Stimulated activated CD4-positive, alpha-beta T cell treated with anti-CD3 and anti-CD28 coated beads, Interleukin-4, amount 100 ng/mL, for 48 hours (primary cell): ENCODE results near the gene PUM1.
A peak's percentile ranks its signal among the peaks of the same experiment; 100 is the strongest.

ENCODE experiments used
- DNase-seq, 2 donors: peaks; one replicate each; pipeline ENCODE4 v3.0.0-alpha.2; 2020; ENCODE audit warnings: low read depth in 2 of 2

The PUM1 gene

GRCh38 chr1:31031330-31032143 lies 34.0 kb downstream of the PUM1 start:
- no peak for DNase-seq

- no peak for DNase-seq
Observed at GRCh38 chr1:31029026-31029425, 36.5 kb downstream of the PUM1 start.

- DNase-seq: no peak
Observed at GRCh38 chr1:31027693-31028526, 37.6 kb downstream of the PUM1 start.

GRCh38 chr1:31022259-31022658 lies 43.3 kb downstream of the PUM1 start:
- DNase-seq: no peak

- DNase-seq: no peak
Observed at GRCh38 chr1:31020007-31020790, 45.3 kb downstream of the PUM1 start.

GRCh38 chr1:31019401-31019800 lies 46.1 kb downstream of the PUM1 start:
- no peak for DNase-seq

- DNase-seq: no peak
Observed at GRCh38 chr1:31016868-31017267, 48.6 kb downstream of the PUM1 start.

- no peak for DNase-seq
Observed at GRCh38 chr1:31013187-31013864, 52.2 kb downstream of the PUM1 start.

GRCh38 chr1:31012210-31012924 lies 53.1 kb downstream of the PUM1 start:
- DNase-seq: no peak

GRCh38 chr1:31011719-31012118 lies 53.8 kb downstream of the PUM1 start:
- DNase-seq: no peak

- peak in 1 of 2 donors; percentile 19 for DNase-seq
Observed at GRCh38 chr1:31010086-31010989, 55.2 kb downstream of the PUM1 start.

GRCh38 chr1:31007462-31007991 lies 58.0 kb downstream of the PUM1 start:
- no peak for DNase-seq

- DNase-seq: no peak
Observed at GRCh38 chr1:31006747-31007146, 58.8 kb downstream of the PUM1 start.

GRCh38 chr1:31005617-31006166 lies 59.8 kb downstream of the PUM1 start:
- no peak for DNase-seq

GRCh38 chr1:31005198-31005597 lies 60.3 kb downstream of the PUM1 start:
- no peak for DNase-seq

- no peak for DNase-seq
Observed at GRCh38 chr1:31004231-31004621, 61.3 kb downstream of the PUM1 start.

GRCh38 chr1:31003613-31004230 lies 61.8 kb downstream of the PUM1 start:
- no peak for DNase-seq

- no peak for DNase-seq
Observed at GRCh38 chr1:31000301-31000700, 65.2 kb downstream of the PUM1 start.

- DNase-seq: no peak
Observed at GRCh38 chr1:30998887-30999286, 66.6 kb downstream of the PUM1 start.
